Measurements from ENCODE around the gene ACP4.
"Not testable (repeated sequence)": the region's sequence is repeated elsewhere in the genome, so short reads cannot be mapped to it uniquely, and the experiment has no call there.

Gene ACP4

GRCh38 chr19:50798659-50799546, 8.7 kb downstream of the ACP4 start:
- FAIRE-seq: no peak

- FAIRE-seq: no peak
Measured at GRCh38 chr19:50799547-50799851, 9.3 kb downstream of the ACP4 start.

- no peak for FAIRE-seq
Measured at GRCh38 chr19:50801107-50801506, 10.9 kb downstream of the ACP4 start.

- no peak for FAIRE-seq
Measured at GRCh38 chr19:50803633-50804419, 13.6 kb downstream of the ACP4 start.

- FAIRE-seq: peak; percentile 92
Measured at GRCh38 chr19:50804420-50805272, 14.4 kb downstream of the ACP4 start.

- no peak for FAIRE-seq
Measured at GRCh38 chr19:50808856-50809255, 18.6 kb downstream of the ACP4 start.

GRCh38 chr19:50811622-50812238, 21.5 kb downstream of the ACP4 start:
- FAIRE-seq: not testable (repeated sequence)

GRCh38 chr19:50812474-50812873, 22.3 kb downstream of the ACP4 start:
- FAIRE-seq: no peak

GRCh38 chr19:50814883-50815282, 24.7 kb downstream of the ACP4 start:
- FAIRE-seq: no peak

- FAIRE-seq: no peak
Measured at GRCh38 chr19:50815439-50815838, 25.2 kb downstream of the ACP4 start.

- no peak for FAIRE-seq
Measured at GRCh38 chr19:50817941-50818858, 28.0 kb downstream of the ACP4 start.

- FAIRE-seq: no peak
Measured at GRCh38 chr19:50818859-50819472, 28.8 kb downstream of the ACP4 start.

GRCh38 chr19:50819636-50820035, 29.4 kb downstream of the ACP4 start:
- FAIRE-seq: no peak

- FAIRE-seq: no peak
Measured at GRCh38 chr19:50820086-50820485, 29.9 kb downstream of the ACP4 start.

GRCh38 chr19:50820549-50821247, 30.5 kb downstream of the ACP4 start:
- no peak for FAIRE-seq

- no peak for FAIRE-seq
Measured at GRCh38 chr19:50821248-50821612, 31.0 kb downstream of the ACP4 start.

- FAIRE-seq: no peak
Measured at GRCh38 chr19:50821622-50822021, 31.4 kb downstream of the ACP4 start.

GRCh38 chr19:50822661-50823208, 32.5 kb downstream of the ACP4 start:
- no peak for FAIRE-seq

GRCh38 chr19:50823389-50824042, 33.3 kb downstream of the ACP4 start, which contains the start of gene KLK1:
Gene KLK1, minus strand, starts transcription at chr19:50823787. Its CDS starts 39 bp downstream, at chr19:50823748.
- FAIRE-seq: no peak

Measured in TTC549 (cell line).